ENCODE data around the gene CRCP. TPM values are rescaled to one million over a fixed set of nuclear protein-coding genes. Genes with fewer than 3 reads are reported as not detected.
"Not testable (repeated sequence)": the region's sequence is repeated elsewhere in the genome, so short reads cannot be mapped to it uniquely, and the experiment has no call there.

CRCP gene
- total and polyA plus RNA-seq, 10 of the 15 experiments (the other 5 are each of a cell fraction or from before 2014, with no cell fraction given), result 12.4 to 33.8 (median 29.1) TPM

GRCh38 chr7:66099551-66100407 lies 14.9 kb upstream of the CRCP start (continued):
- TF ChIP-seq STAT1 (conservative IDR thresholded peaks at IDR 0.05) (no peak), POLR2AphosphoS5 (IDR thresholded peaks at IDR 0.05; ENCODE audit: low read length) (no peak), PML (IDR thresholded peaks at IDR 0.05; ENCODE audit: low read length) (no peak), EZH2 (IDR thresholded peaks at IDR 0.05; ENCODE audit: borderline replicate concordance, control insufficient read depth, low read depth, low read length) (no peak), ATF7 (IDR thresholded peaks at IDR 0.05; ENCODE audit: low read depth) (no peak)

- H3K4me2 ChIP-seq (ENCODE audit: control insufficient read depth, insufficient read depth), result peak overlapping the region; percentile 84; the same call in 1 of the 2 replicates
- TF ChIP-seq ELK1 (IDR thresholded peaks at IDR 0.05; ENCODE audit: low read depth, low read length) (no peak), YBX1 (IDR thresholded peaks at IDR 0.05) (no peak)
- H3K9me3 ChIP-seq (replicated peaks; ENCODE audit: control insufficient read depth, insufficient read depth, low read length), result no peaks in the 10 kb centered on the region
- no peaks in the 10 kb centered on the region for H3K36me3 ChIP-seq (ENCODE audit: control insufficient read depth in 2 of 2, insufficient read depth in 2 of 2, low read length in 1 of 2)
- RAD21 ChIA-PET (ENCODE audit: unreplicated experiment), result no interaction called here
- H3K27me3 ChIP-seq (replicated peaks in 1 of 2; ENCODE audit: control insufficient read depth in 2 of 2, insufficient read depth in 2 of 2, low read length in 1 of 2), result no peaks in the 10 kb centered on the region
- H3K4me1 ChIP-seq (ENCODE audit: control insufficient read depth, insufficient read depth, low read length), result peaks cover 8% of the 10 kb centered on the region
- no peak overlapping the region; the same call in 1 of the 2 replicates for H3K9ac ChIP-seq (ENCODE audit: control insufficient read depth, insufficient read depth, low read length)
- no peak overlapping the region for H3K4me3 ChIP-seq
- in situ Hi-C loops (cut with MboI) (no loop called here), intact Hi-C loops (cut with micrococcal nuclease; ENCODE audit: unreplicated experiment) (no loop called here)
- H2AFZ ChIP-seq (ENCODE audit: control insufficient read depth, low read depth, low read length), result peak overlapping the region; percentile 95
- no TSS peak for BruUV-seq (replicated peaks)
- WGBS (ENCODE audit: insufficient coverage, insufficient replicate concordance, low lambda C conversion rate, missing lambda C conversion rate), result 96% methylated on average over 10 of the region's 12 CpGs
- no peaks in the 10 kb centered on the region for H4K20me1 ChIP-seq (ENCODE audit: control insufficient read depth, insufficient read depth)
- no peak overlapping the region for H3K27ac ChIP-seq (ENCODE audit: control insufficient read depth, insufficient read depth)
- POLR2A ChIA-PET, result no interaction called here
- SMC1A ChIA-PET (ENCODE audit: uncharacterized antibody, unreplicated experiment), result no interaction called here
- no peak for DNase-seq (ENCODE audit: low read depth, low spot score)
- FAIRE-seq, result no peak
- no peak for ATAC-seq
- CTCF ChIA-PET, result no interaction called here
- H3K79me2 ChIP-seq (ENCODE audit: control insufficient read depth, insufficient read depth, low read length), result no peaks in the 10 kb centered on the region
Measured at GRCh38 chr7:66100408-66101050, 14.1 kb upstream of the CRCP start.

- WGBS (ENCODE audit: insufficient coverage, insufficient replicate concordance, low lambda C conversion rate, missing lambda C conversion rate), result 87% methylated on average over 6 of the region's 6 CpGs
Measured at GRCh38 chr7:66102168-66102567, 12.5 kb upstream of the CRCP start.

More at GRCh38 chr7:66102168-66102567, 12.5 kb upstream of the CRCP start:
- H2AFZ ChIP-seq (ENCODE audit: control insufficient read depth, low read depth, low read length); BruUV-seq (replicated peaks); ATAC-seq; RAD21 ChIA-PET (ENCODE audit: unreplicated experiment); H3K4me3 ChIP-seq; CTCF ChIA-PET; H3K79me2 ChIP-seq (ENCODE audit: control insufficient read depth, insufficient read depth, low read length); H4K20me1 ChIP-seq (ENCODE audit: control insufficient read depth, insufficient read depth); H3K9ac ChIP-seq (ENCODE audit: control insufficient read depth, insufficient read depth, low read length); H3K4me1 ChIP-seq (ENCODE audit: control insufficient read depth, insufficient read depth, low read length); H3K4me2 ChIP-seq (ENCODE audit: control insufficient read depth, insufficient read depth); intact Hi-C loops (cut with micrococcal nuclease; ENCODE audit: unreplicated experiment); H3K27me3 ChIP-seq (replicated peaks in 1 of 2; ENCODE audit: control insufficient read depth in 2 of 2, insufficient read depth in 2 of 2, low read length in 1 of 2); DNase-seq (ENCODE audit: low read depth, low spot score); SMC1A ChIA-PET (ENCODE audit: uncharacterized antibody, unreplicated experiment); H3K9me3 ChIP-seq (replicated peaks; ENCODE audit: control insufficient read depth, insufficient read depth, low read length); H3K27ac ChIP-seq (ENCODE audit: control insufficient read depth, insufficient read depth); H3K36me3 ChIP-seq (ENCODE audit: control insufficient read depth in 2 of 2, insufficient read depth in 2 of 2, low read length in 1 of 2); in situ Hi-C loops (cut with MboI); FAIRE-seq; POLR2A ChIA-PET: not testable (repeated sequence)
